T-helper 1 cell treated with Interleukin-12 subunit alpha and Interleukin-12 subunit beta and Interleukin-4 antibody, amounts not matched to agents 30 μg/mL and 1 μg/mL, for 36 hours (primary cell): ENCODE data around the gene PDCD11.
"Not testable (repeated sequence)": the region's sequence is repeated elsewhere in the genome, so short reads cannot be mapped to it uniquely, and the experiment has no call there.

Experiments used
- H3K27ac Mint-ChIP-seq: one replicate; pipeline ENCODE4 v1.8.0; 2021; ENCODE audit warnings: mild to moderate bottlenecking, mixed read lengths
- H3K27me3 Mint-ChIP-seq: one replicate; pipeline ENCODE4 v1.8.0; 2021; ENCODE audit warnings: low read depth, mixed read lengths
- H3K36me3 Mint-ChIP-seq: one replicate; pipeline ENCODE4 v1.8.0; 2021; ENCODE audit warnings: low read depth, mixed read lengths
- H3K4me1 Mint-ChIP-seq: one replicate; pipeline ENCODE4 v1.8.0; 2021; ENCODE audit warnings: low read depth, mixed read lengths
- H3K4me3 Mint-ChIP-seq: one replicate; pipeline ENCODE4 v1.8.0; 2021; ENCODE audit warnings: mild to moderate bottlenecking, moderate library complexity, mixed read lengths
- H3K9me3 Mint-ChIP-seq: one replicate; pipeline ENCODE4 v1.8.0; 2021; ENCODE audit warnings: mixed read lengths

PDCD11 gene

GRCh38 chr10:103382769-103383168 lies 13.7 kb upstream of the PDCD11 start:
- Mint-ChIP-seq H3K4me1 (no peaks in the 10 kb centered on the region), H3K9me3 (no peaks in the 10 kb centered on the region), H3K27ac (no peak overlapping the region), H3K27me3 (no peaks in the 10 kb centered on the region), H3K36me3 (peaks cover 20% of the 10 kb centered on the region), H3K4me3 (no peak overlapping the region)

GRCh38 chr10:103394180-103394579 lies 2.2 kb upstream of the PDCD11 start:
- Mint-ChIP-seq H3K4me1 (peaks cover 37% of the 10 kb centered on the region), H3K27ac (peak overlapping the region; percentile 62), H3K4me3 (peak overlapping the region; percentile 53)

GRCh38 chr10:103395754-103396066 lies 716 bp upstream of the PDCD11 start:
- Mint-ChIP-seq H3K27me3 (no peaks in the 10 kb centered on the region), H3K9me3 (no peaks in the 10 kb centered on the region), H3K4me3 (peak overlapping the region; percentile 92), H3K4me1 (peaks cover 39% of the 10 kb centered on the region), H3K27ac (peak overlapping the region; percentile 86), H3K36me3 (peaks cover 39% of the 10 kb centered on the region)

More at GRCh38 chr10:103394180-103394579, 2.2 kb upstream of the PDCD11 start:
- peaks cover 30% of the 10 kb centered on the region for H3K36me3 Mint-ChIP-seq
- H3K9me3 Mint-ChIP-seq, result no peaks in the 10 kb centered on the region
- no peaks in the 10 kb centered on the region for H3K27me3 Mint-ChIP-seq

GRCh38 chr10:103396789-103397087 lies 312 bp downstream of the PDCD11 start:
- peaks cover 39% of the 10 kb centered on the region for H3K4me1 Mint-ChIP-seq
- peaks cover 39% of the 10 kb centered on the region for H3K36me3 Mint-ChIP-seq
- H3K9me3 Mint-ChIP-seq, result no peaks in the 10 kb centered on the region
- peak overlapping the region; percentile 92 for H3K4me3 Mint-ChIP-seq
- peak overlapping the region; percentile 86 for H3K27ac Mint-ChIP-seq
- no peaks in the 10 kb centered on the region for H3K27me3 Mint-ChIP-seq

- Mint-ChIP-seq H3K27ac (peak overlapping the region; percentile 86), H3K4me1 (peaks cover 39% of the 10 kb centered on the region), H3K36me3 (peaks cover 39% of the 10 kb centered on the region), H3K9me3 (no peaks in the 10 kb centered on the region), H3K4me3 (peak overlapping the region; percentile 92), H3K27me3 (no peaks in the 10 kb centered on the region)
These were observed 882 bp downstream of the PDCD11 start for GRCh38 chr10:103397191-103397825.

- no peaks in the 10 kb centered on the region for H3K9me3 Mint-ChIP-seq
- peaks cover 56% of the 10 kb centered on the region for H3K36me3 Mint-ChIP-seq
- no peaks in the 10 kb centered on the region for H3K27me3 Mint-ChIP-seq
- H3K4me1 Mint-ChIP-seq, result peaks cover 4% of the 10 kb centered on the region
- no peak overlapping the region for H3K27ac Mint-ChIP-seq
- no peak overlapping the region for H3K4me3 Mint-ChIP-seq
These were observed 17.1 kb downstream of the PDCD11 start for GRCh38 chr10:103413564-103413963.

- H3K4me1 Mint-ChIP-seq, result peaks cover 4% of the 10 kb centered on the region
- no peak overlapping the region for H3K27ac Mint-ChIP-seq
- H3K27me3 Mint-ChIP-seq, result no peaks in the 10 kb centered on the region
- H3K36me3 Mint-ChIP-seq, result peaks cover 50% of the 10 kb centered on the region
- H3K4me3 Mint-ChIP-seq, result no peak overlapping the region
- no peaks in the 10 kb centered on the region for H3K9me3 Mint-ChIP-seq
These were observed 19.2 kb downstream of the PDCD11 start for GRCh38 chr10:103415581-103415980.

- Mint-ChIP-seq H3K4me1 (peaks cover 4% of the 10 kb centered on the region), H3K9me3 (no peaks in the 10 kb centered on the region), H3K4me3 (no peak overlapping the region), H3K36me3 (peaks cover 54% of the 10 kb centered on the region), H3K27me3 (no peaks in the 10 kb centered on the region), H3K27ac (no peak overlapping the region)
These were observed 20.2 kb downstream of the PDCD11 start for GRCh38 chr10:103416436-103417147.

- H3K9me3 Mint-ChIP-seq, H3K4me3 Mint-ChIP-seq, H3K4me1 Mint-ChIP-seq, H3K27me3 Mint-ChIP-seq, H3K27ac Mint-ChIP-seq: not testable (repeated sequence)
- H3K36me3 Mint-ChIP-seq, result peaks cover 55% of the 10 kb centered on the region
These were observed 20.7 kb downstream of the PDCD11 start for GRCh38 chr10:103417148-103417469.

- Mint-ChIP-seq H3K36me3 (peaks cover 60% of the 10 kb centered on the region), H3K4me1 (peaks cover 4% of the 10 kb centered on the region)
These were observed 21.2 kb downstream of the PDCD11 start for GRCh38 chr10:103417601-103418000.

GRCh38 chr10:103419101-103419500 lies 22.7 kb downstream of the PDCD11 start:
- no peaks in the 10 kb centered on the region for H3K27me3 Mint-ChIP-seq
- no peak overlapping the region for H3K4me3 Mint-ChIP-seq
- H3K4me1 Mint-ChIP-seq, result peaks cover 4% of the 10 kb centered on the region
- no peaks in the 10 kb centered on the region for H3K9me3 Mint-ChIP-seq
- H3K36me3 Mint-ChIP-seq, result peaks cover 62% of the 10 kb centered on the region
- no peak overlapping the region for H3K27ac Mint-ChIP-seq

More at GRCh38 chr10:103417601-103418000, 21.2 kb downstream of the PDCD11 start:
- Mint-ChIP-seq H3K9me3 (no peaks in the 10 kb centered on the region), H3K4me3 (no peak overlapping the region), H3K27me3 (no peaks in the 10 kb centered on the region), H3K27ac (no peak overlapping the region)

- Mint-ChIP-seq H3K4me1 (peaks cover 8% of the 10 kb centered on the region), H3K27me3 (no peaks in the 10 kb centered on the region), H3K9me3 (no peaks in the 10 kb centered on the region), H3K27ac (no peak overlapping the region), H3K4me3 (no peak overlapping the region), H3K36me3 (peaks cover 49% of the 10 kb centered on the region)
These were observed 27.3 kb downstream of the PDCD11 start for GRCh38 chr10:103423748-103424147.

- no peak overlapping the region for H3K27ac Mint-ChIP-seq
These were observed 31.4 kb downstream of the PDCD11 start for GRCh38 chr10:103427866-103428265.

GRCh38 chr10:103428989-103429643 lies 32.7 kb downstream of the PDCD11 start:
- Mint-ChIP-seq H3K4me3 (no peak overlapping the region), H3K9me3 (no peaks in the 10 kb centered on the region), H3K4me1 (peaks cover 42% of the 10 kb centered on the region), H3K27me3 (no peaks in the 10 kb centered on the region), H3K36me3 (peaks cover 64% of the 10 kb centered on the region), H3K27ac (peak overlapping the region; percentile 64)

More at GRCh38 chr10:103427866-103428265, 31.4 kb downstream of the PDCD11 start:
- Mint-ChIP-seq H3K27me3 (no peaks in the 10 kb centered on the region), H3K36me3 (peaks cover 61% of the 10 kb centered on the region), H3K9me3 (no peaks in the 10 kb centered on the region), H3K4me1 (peaks cover 41% of the 10 kb centered on the region), H3K4me3 (no peak overlapping the region)

- Mint-ChIP-seq H3K27me3 (no peaks in the 10 kb centered on the region), H3K4me3 (peak overlapping the region; percentile 30), H3K9me3 (no peaks in the 10 kb centered on the region), H3K4me1 (peaks cover 42% of the 10 kb centered on the region), H3K27ac (peak overlapping the region; percentile 64), H3K36me3 (peaks cover 60% of the 10 kb centered on the region)
These were observed 33.2 kb downstream of the PDCD11 start for GRCh38 chr10:103429647-103430046.
